A673 (cell line): ENCODE measurements around the gene SEMA6C.

Experiments
- CTCF ChIP-seq: fragments of 300-800, 200-600 bp; sonication (generic); conservative IDR thresholded peaks from 2 replicates; pipeline ENCODE4 v1.5.1; 2017; ENCODE audit warnings: low read depth, mild to moderate bottlenecking, antibody characterized with exemption, low read length, moderate library complexity, mixed read lengths
- EZH2 ChIP-seq: fragments of 200-600 bp; sonication (generic); IDR thresholded peaks from 2 replicates; pipeline ENCODE4 v1.6.1; 2017; ENCODE audit warnings: borderline replicate concordance, low read depth, mild to moderate bottlenecking, mixed read lengths, antibody characterized with exemption, low read length; ENCODE audit not compliant: poor library complexity, severe bottlenecking

- TF ChIP-seq CTCF: no peak
- TF ChIP-seq EZH2: no peak
These were observed 20.1 kb upstream of the SEMA6C start for GRCh38 chr1:151166505-151166956.
